ENCODE results near the gene PLCB3. TPM values are rescaled to one million over a fixed set of nuclear protein-coding genes. Genes with fewer than 3 reads are reported as not detected.
"Not testable (repeated sequence)": the region's sequence is repeated elsewhere in the genome, so short reads cannot be mapped to it uniquely, and the experiment has no call there.

The PLCB3 gene
- total RNA-seq, 6 experiments from 2014 or later = 5.4 to 8.0 (median 6.7) TPM

DNA sequence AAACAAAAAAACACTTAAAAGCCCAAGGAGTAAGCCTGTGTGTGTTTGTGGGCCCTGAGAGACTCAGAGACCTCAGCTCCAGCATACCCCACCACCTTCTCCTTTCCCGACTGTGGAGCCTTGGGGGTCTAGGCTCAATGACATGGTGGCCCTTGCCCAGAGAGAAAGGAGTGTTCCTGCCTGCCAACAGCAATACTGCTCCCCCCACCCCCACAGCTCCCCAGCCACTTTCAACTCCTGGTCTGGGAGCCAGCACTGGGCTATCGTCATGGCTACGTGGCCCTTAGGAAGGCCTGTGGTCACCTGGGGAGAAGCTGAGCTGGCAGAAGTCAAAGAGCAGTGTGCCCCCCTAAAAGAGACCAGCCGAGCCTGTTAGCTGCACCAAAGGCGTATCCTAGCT lies 7.2 kb upstream of the PLCB3 start:
- Histone ChIP-seq H3K27me3 (no peaks in the 10 kb centered on the region), H3K4me1 (peaks cover 0 to 26% (median 10%) of the 10 kb centered on the region in 4 donors), H3K9me3 (no peaks in the 10 kb centered on the region), H3K4me3 (no peak overlapping the region), H3K36me3 (peaks cover 0 to 5% (median 2%) of the 10 kb centered on the region in 4 donors), H3K27ac (no peak overlapping the region)
- WGBS (ENCODE audit: insufficient coverage, low coverage, low lambda C conversion rate, missing lambda C conversion rate) = 61% methylated on average over 2 of the region's 5 CpGs
- TF ChIP-seq, protein P1, sequence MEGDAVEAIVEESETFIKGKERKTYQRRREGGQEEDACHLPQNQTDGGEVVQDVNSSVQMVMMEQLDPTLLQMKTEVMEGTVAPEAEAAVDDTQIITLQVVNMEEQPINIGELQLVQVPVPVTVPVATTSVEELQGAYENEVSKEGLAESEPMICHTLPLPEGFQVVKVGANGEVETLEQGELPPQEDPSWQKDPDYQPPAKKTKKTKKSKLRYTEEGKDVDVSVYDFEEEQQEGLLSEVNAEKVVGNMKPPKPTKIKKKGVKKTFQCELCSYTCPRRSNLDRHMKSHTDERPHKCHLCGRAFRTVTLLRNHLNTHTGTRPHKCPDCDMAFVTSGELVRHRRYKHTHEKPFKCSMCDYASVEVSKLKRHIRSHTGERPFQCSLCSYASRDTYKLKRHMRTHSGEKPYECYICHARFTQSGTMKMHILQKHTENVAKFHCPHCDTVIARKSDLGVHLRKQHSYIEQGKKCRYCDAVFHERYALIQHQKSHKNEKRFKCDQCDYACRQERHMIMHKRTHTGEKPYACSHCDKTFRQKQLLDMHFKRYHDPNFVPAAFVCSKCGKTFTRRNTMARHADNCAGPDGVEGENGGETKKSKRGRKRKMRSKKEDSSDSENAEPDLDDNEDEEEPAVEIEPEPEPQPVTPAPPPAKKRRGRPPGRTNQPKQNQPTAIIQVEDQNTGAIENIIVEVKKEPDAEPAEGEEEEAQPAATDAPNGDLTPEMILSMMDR (IDR thresholded peaks at IDR 0.05) = no peak
- no peak for TF ChIP-seq POLR2A (IDR thresholded peaks at IDR 0.05)
- no peak for DNase-seq
- intact Hi-C loops (cut with DNase I) = no loop called here
- no peak for ATAC-seq

- Histone ChIP-seq H3K27me3 (no peaks in the 10 kb centered on the region), H3K36me3 (peaks cover 0 to 5% (median 2%) of the 10 kb centered on the region in 4 donors), H3K9me3 (no peaks in the 10 kb centered on the region), H3K4me3 (peak overlapping the region; percentile 74 to 76 (median 75)), H3K4me1 (peaks cover 0 to 30% (median 13%) of the 10 kb centered on the region in 4 donors), H3K27ac (peak overlapping the region in 2 of 3 donors; percentile 46 to 65)
- no peak for TF ChIP-seq POLR2A (IDR thresholded peaks at IDR 0.05)
- TF ChIP-seq, protein P1 (IDR thresholded peaks at IDR 0.05) = no peak
- WGBS (ENCODE audit: insufficient coverage, low coverage, low lambda C conversion rate, missing lambda C conversion rate) = no CpG with 5 or more reads among the region's 6 CpGs
- ATAC-seq (no peak), DNase-seq (no peak)
- intact Hi-C loops (cut with DNase I) = no loop called here
Measured at GRCh38 chr11:64244966-64245365, 6.4 kb upstream of the PLCB3 start.

GRCh38 chr11:64245401-64245796 lies 5.9 kb upstream of the PLCB3 start:
- ATAC-seq = no peak
- Histone ChIP-seq H3K4me3 (peak overlapping the region; percentile 74 to 76 (median 75)), H3K36me3 (peaks cover 0 to 5% (median 2%) of the 10 kb centered on the region in 4 donors), H3K9me3 (no peaks in the 10 kb centered on the region), H3K4me1 (peaks cover 0 to 28% (median 13%) of the 10 kb centered on the region in 4 donors), H3K27me3 (no peaks in the 10 kb centered on the region), H3K27ac (peak overlapping the region; percentile 1 to 65 (median 46))
- intact Hi-C loops (cut with DNase I) = no loop called here
- no peak for TF ChIP-seq POLR2A (IDR thresholded peaks at IDR 0.05)
- TF ChIP-seq, protein P1 (IDR thresholded peaks at IDR 0.05) = no peak
- DNase-seq = peak in 1 of 3 donors; percentile 72
- WGBS (ENCODE audit: insufficient coverage, low coverage, low lambda C conversion rate, missing lambda C conversion rate) = 2% methylated on average over 6 of the region's 6 CpGs

DNA sequence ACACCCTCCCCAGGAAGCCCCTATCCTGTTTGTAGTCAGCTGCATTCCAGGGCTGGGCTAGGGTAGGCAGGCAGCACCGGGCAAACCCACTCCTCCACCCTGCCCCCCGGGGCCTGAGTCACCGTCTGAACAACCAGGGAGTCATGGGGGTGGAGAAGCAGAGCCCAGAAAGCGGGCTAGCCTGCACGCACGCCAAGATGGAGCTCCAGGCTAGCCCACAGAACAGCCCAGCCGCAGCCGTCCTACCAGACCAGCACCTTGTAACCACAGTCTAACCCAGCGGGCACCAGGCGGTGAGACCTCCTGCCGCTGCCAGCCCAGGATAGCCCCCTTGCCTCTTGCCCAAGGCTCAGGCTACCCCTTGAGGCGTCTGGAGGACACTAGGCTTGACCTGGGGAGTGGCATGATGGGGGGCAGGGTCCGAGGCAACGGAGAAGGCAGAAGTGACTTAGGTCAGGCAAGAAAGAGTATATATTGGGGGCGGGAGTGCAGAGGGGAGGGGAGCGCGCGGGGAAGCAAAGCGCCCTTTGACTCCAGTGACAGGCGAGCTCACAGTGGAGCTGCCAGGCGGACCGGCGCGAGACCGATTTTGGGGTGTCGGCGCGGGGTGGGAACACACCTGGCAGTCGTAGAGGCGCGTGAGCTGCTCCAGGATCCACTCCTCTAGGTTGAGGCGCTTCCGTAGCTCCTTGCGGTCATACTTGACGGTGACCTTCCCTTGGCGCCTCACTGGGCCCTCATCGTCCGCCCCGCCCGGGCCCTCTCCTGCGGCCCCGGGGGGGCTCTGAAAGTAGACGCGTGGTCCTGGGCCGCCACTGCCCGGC lies 5.3 kb upstream of the PLCB3 start:
- Histone ChIP-seq H3K27me3 (no peaks in the 10 kb centered on the region), H3K4me3 (peak overlapping the region; percentile 74 to 76 (median 75)), H3K9me3 (no peaks in the 10 kb centered on the region), H3K4me1 (peaks cover 0 to 31% (median 15%) of the 10 kb centered on the region in 4 donors), H3K27ac (peak overlapping the region; percentile 1 to 65 (median 46)), H3K36me3 (peaks cover 0 to 5% (median 2%) of the 10 kb centered on the region in 4 donors)
- intact Hi-C loops (cut with DNase I) = no loop called here
- peak in 2 of 3 donors; percentile 69 to 78 for DNase-seq
- no peak for TF ChIP-seq POLR2A (IDR thresholded peaks at IDR 0.05)
- TF ChIP-seq, protein P1 (IDR thresholded peaks at IDR 0.05) = no peak
- ATAC-seq = peak in 1 of 4 donors; percentile 4
- WGBS (ENCODE audit: insufficient coverage, low coverage, low lambda C conversion rate, missing lambda C conversion rate) = under 1% methylated on average over 20 of the region's 46 CpGs

GRCh38 chr11:64246621-64246870 lies 4.8 kb upstream of the PLCB3 start:
- H3K27ac ChIP-seq = peak overlapping the region in 1 of 3 donors; percentile 46
- H3K4me3 ChIP-seq = peak overlapping the region; percentile 74 to 76 (median 75)
- WGBS (ENCODE audit: insufficient coverage, low coverage, low lambda C conversion rate, missing lambda C conversion rate) = no CpG with 5 or more reads among the region's 43 CpGs
- H3K27me3 ChIP-seq; H3K36me3 ChIP-seq; ATAC-seq; intact Hi-C loops (cut with DNase I); DNase-seq; H3K9me3 ChIP-seq: not testable (repeated sequence)
- H3K4me1 ChIP-seq = peaks cover 0 to 32% (median 15%) of the 10 kb centered on the region in 4 donors

All from right lobe of liver (tissue), 6 donors.